NCI-H774 (cell line): ENCODE measurements around the gene SVIL.
"Not testable (repeated sequence)": the region's sequence is repeated elsewhere in the genome, so short reads cannot be mapped to it uniquely, and the experiment has no call there.

Source experiments
- DNase-seq: peaks from one replicate; lab custom pipeline; 2025; lab: John Stamatoyannopoulos, UW

SVIL gene

DNA sequence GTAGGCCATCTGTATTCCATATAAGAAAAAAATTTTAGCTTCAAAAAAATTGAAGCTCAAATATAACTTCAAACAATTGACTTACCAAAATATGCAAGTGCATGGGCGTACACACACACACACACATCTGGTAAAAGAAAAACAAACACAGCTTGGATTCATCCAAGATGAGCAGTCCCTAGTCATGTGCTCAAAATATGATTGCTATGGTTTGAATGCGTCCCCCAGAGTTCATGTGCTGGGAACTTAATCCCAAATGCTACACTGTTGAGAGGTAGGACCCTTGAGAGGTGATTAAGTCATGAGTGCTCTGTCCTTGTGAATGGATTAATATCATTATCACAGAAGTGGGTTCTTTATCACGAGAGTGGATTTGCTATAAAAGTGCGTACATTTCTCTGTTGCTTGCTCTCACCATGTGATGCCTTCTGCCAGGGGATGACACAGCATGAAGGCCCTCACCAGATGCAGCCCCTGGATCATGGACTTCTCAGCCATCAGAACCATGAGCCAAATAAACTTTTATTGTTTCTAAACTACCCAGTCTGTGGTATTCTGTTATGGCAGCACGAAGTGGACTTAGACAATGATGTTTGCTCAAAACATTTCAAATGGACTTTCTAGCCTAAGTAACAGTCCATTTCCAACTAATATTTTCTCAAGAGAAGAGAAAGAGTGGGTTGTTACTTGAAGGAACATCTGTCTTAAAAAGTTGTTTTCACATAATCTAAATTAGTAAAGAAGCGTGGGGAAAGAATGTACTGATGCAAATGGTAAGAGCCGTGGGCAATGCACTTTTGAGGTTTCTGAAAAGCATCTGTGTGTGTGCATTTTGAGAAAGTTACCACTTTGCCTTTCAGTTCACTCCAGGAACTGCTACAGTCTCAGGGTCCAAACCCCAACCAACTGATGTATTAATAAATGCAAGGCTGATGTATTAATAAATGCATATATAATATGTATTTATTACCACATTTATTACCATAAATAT, 15.1 kb upstream of the SVIL start:
- DNase-seq: no peak

- no peak for DNase-seq
These were observed 14.2 kb upstream of the SVIL start for GRCh38 chr10:29648983-29649268.

- DNase-seq: no peak
These were observed 13.6 kb upstream of the SVIL start for GRCh38 chr10:29648114-29648982.

- DNase-seq: no peak
These were observed 12.7 kb upstream of the SVIL start for GRCh38 chr10:29647478-29647877.

DNA sequence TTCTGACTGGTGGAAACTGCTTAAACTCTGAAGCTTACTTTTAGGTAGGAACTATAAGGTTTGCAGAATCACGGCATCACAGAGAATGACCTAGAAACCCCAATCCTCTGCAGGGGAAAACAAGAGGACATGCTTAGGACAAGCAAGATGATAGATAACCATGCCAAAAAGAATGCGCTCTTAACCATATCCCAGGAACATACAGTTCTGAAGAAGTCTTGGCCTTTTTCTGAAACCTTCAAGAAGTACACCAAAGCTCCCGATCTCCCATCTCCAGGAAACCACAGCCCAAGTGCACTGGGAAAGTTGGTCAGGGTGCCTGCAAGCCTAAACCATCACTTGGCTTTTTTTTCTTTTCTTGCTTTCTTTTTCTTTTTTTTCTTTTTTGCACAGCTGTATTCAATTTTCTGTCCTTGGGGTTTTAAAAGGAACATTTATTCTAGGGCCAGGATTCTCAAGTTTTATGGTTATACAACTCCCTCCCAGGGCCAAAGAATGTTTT, 12.2 kb upstream of the SVIL start:
- no peak for DNase-seq

DNA sequence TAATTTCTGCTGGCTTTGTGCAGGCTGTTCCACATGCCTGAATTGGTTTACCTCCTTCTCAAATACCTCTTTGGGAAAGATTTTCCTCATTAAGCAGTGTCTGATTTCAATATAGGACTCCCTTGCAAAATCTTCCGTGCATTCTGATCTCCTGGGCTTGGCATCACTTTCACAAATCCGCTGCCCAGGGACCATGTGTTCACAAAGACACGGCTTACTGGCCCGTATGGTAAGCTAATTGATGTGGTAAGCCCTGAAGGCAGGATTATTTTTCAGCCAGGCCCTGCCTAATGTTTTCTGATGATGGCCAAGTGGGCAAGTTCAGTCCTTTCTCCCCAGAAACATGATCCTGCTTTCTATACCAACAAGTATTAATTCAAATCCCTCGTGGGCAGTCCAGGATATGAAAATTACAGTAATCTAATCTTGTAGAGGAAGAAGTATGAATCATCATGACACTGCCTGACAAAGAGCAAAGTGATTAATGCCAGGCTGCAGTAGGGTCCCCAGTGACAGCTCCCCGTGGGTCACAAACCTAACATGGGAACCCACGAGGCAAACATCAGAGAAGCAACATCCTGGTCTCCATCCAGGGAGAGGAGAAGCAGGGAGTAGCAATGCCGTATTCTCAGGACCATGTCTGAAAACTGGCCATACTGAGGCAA, 11.6 kb upstream of the SVIL start:
- no peak for DNase-seq

- no peak for DNase-seq
These were observed 9.2 kb upstream of the SVIL start for GRCh38 chr10:29643771-29644501.

DNA sequence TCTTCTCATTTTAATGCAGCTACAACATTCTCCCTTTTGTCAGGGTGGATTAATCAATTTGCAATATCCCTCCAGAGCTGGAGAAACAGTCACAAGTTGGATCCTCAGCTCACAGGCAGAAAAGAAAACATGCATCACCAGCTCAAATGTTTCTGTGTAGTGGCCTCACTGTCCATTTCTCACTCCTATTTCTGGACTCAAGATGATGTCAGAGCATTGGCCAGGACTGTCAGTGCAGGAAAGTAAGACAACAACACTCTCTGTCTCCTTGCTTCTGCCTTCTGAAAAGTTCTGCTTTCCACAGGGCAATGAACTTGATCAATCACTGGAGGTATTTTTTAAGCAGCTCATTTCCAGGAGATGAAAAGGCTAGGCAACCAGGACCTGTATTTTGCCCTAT, 8.2 kb upstream of the SVIL start:
- no peak for DNase-seq

- no peak for DNase-seq
These were observed 2.8 kb upstream of the SVIL start for GRCh38 chr10:29637537-29637936.

- DNase-seq: peak; percentile 25
These were observed 1.4 kb upstream of the SVIL start for GRCh38 chr10:29636178-29636577.

- no peak for DNase-seq
These were observed 957 bp upstream of the SVIL start for GRCh38 chr10:29635711-29636144.

DNA sequence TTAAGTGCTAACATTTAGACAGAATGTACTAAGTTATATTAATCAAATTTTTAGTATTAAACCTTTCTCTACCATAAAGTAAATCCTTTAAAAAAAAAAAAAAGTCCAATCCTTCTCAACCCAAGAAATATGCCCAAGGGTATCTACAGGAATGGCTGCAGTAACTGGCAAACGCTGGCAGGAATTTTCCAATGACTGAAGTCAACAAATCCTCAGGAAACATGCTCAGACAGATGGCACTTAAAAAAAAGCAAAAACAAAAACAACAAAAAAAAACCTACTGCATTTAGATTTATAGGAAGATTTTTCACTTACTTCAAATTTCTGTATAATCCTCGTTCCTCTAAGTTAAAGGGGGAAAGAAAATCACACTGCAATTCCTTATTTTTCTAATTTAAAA, 666 bp downstream of the SVIL start:
- DNase-seq: no peak

GRCh38 chr10:29631049-29631339, 3.8 kb downstream of the SVIL start:
- no peak for DNase-seq

- no peak for DNase-seq
These were observed 4.3 kb downstream of the SVIL start for GRCh38 chr10:29630205-29631048.

GRCh38 chr10:29628912-29629526, 5.8 kb downstream of the SVIL start:
- DNase-seq: no peak

DNA sequence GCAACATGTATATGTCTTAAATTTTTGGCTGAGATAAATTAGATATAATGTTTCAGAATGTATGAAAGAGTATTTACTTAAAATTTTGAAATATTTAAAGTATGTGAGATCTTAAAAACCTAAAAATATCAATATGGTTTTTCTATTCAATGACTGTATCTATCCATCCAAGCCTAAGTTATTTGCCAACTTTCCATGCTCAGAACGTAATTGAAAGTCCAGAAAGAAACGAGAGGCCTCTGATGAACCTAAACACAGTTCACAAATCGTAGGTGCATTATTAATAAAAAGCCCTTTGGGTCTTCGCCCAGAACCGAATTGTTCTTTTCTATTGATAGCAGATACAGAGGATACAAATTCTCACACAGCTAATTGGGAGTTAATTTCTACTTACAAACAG, 6.5 kb downstream of the SVIL start:
- DNase-seq: no peak

- DNase-seq: peak; percentile 54
These were observed 7.3 kb downstream of the SVIL start for GRCh38 chr10:29627201-29628132.

GRCh38 chr10:29624357-29624756, 10.4 kb downstream of the SVIL start:
- DNase-seq: not testable (repeated sequence)

- no peak for DNase-seq
These were observed 11.0 kb downstream of the SVIL start for GRCh38 chr10:29623797-29624196.
